ENCODE measurements around the gene MYH9. TPM values are rescaled to one million over a fixed set of nuclear protein-coding genes. Genes with fewer than 3 reads are reported as not detected.
A peak's percentile ranks its signal among the peaks of the same experiment; 100 is the strongest.

Gene MYH9
- total RNA-seq, 6 experiments from 2014 or later: 881 to 1,084 (median 937) TPM

- peaks cover 33% of the 10 kb centered on the region for H3K27me3 Mint-ChIP-seq (ENCODE audit: insufficient read depth)
- H3K4me3 Mint-ChIP-seq: peak overlapping the region; percentile 6; the same call in 1 of the 2 replicates
- peaks cover 77% of the 10 kb centered on the region for H3K4me1 Mint-ChIP-seq (ENCODE audit: low read depth)
- no peak for DNase-seq
- H3K9me3 Mint-ChIP-seq: 0 out of 2 replicates have a peak, but pooled peaks cover 5% of the 10 kb centered on the region
- H3K36me3 Mint-ChIP-seq (ENCODE audit: low read depth): peaks cover 44% of the 10 kb centered on the region
- H3K27ac Mint-ChIP-seq: peak overlapping the region; percentile 96
- no peak for TF ChIP-seq CTCF (IDR thresholded peaks at IDR 0.05)
Observed at GRCh38 chr22:36348760-36349159, 39.0 kb downstream of the MYH9 start.

GRCh38 chr22:36347094-36347493, 40.7 kb downstream of the MYH9 start:
- peak overlapping the region; percentile 68 for H3K27ac Mint-ChIP-seq

DNA sequence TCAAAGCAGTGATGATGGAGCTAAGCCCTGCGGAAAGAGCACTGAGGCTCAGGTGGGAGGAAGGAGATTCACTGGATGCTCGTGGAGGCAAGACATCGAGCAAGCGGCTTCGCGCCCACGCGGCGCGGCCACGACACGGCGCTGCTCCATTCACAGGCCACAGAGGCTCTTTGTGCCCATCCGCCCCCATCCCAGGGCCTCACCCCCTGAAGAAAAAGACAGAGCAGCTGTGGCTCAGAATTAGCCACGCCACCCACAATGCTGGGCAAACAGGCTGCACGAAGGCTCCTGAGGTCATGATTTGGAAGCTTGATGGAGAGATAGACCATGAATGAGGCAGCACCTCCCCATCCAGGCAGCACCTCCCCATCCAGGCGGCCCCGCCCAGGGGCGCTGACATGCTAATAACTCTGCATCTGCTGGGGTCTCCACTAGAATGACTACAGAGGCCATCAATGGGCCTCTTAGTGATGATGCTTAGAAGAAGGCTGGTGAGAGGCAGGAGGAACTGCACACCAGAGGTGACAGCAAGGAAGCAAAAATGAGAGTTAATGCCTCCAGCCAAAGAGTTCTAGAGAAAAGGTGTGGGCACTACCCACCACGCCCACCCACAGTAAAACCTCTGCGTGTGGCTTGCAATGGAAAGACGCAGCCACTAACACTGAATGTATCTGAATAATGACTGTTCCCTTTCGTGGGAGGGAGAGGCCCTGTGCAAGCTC, 43.5 kb downstream of the MYH9 start:
- H3K9me3 Mint-ChIP-seq: no peaks in the 10 kb centered on the region
- peaks cover 64% of the 10 kb centered on the region for H3K36me3 Mint-ChIP-seq (ENCODE audit: low read depth)
- no peak for TF ChIP-seq CTCF (IDR thresholded peaks at IDR 0.05)
- H3K4me1 Mint-ChIP-seq (ENCODE audit: low read depth): peaks cover 75% of the 10 kb centered on the region
- peaks cover 47% of the 10 kb centered on the region for H3K27me3 Mint-ChIP-seq (ENCODE audit: insufficient read depth)
- peak overlapping the region; percentile 79 for H3K27ac Mint-ChIP-seq
- DNase-seq: no peak
- H3K4me3 Mint-ChIP-seq: peak overlapping the region; percentile 13; the same call in 1 of the 2 replicates

More at GRCh38 chr22:36347094-36347493, 40.7 kb downstream of the MYH9 start:
- Mint-ChIP-seq H3K36me3 (ENCODE audit: low read depth) (peaks cover 50% of the 10 kb centered on the region), H3K4me3 (no peak overlapping the region), H3K4me1 (ENCODE audit: low read depth) (peaks cover 75% of the 10 kb centered on the region), H3K27me3 (ENCODE audit: insufficient read depth) (peaks cover 36% of the 10 kb centered on the region), H3K9me3 (0 out of 2 replicates have a peak, but pooled peaks cover 4% of the 10 kb centered on the region)
- DNase-seq: no peak
- no peak for TF ChIP-seq CTCF (IDR thresholded peaks at IDR 0.05)

- H3K27me3 Mint-ChIP-seq (ENCODE audit: insufficient read depth): peaks cover 44% of the 10 kb centered on the region
- peaks cover 75% of the 10 kb centered on the region for H3K4me1 Mint-ChIP-seq (ENCODE audit: low read depth)
- no peak for TF ChIP-seq CTCF (IDR thresholded peaks at IDR 0.05)
- H3K36me3 Mint-ChIP-seq (ENCODE audit: low read depth): peaks cover 64% of the 10 kb centered on the region
- DNase-seq: no peak
- peak overlapping the region; percentile 79 for H3K27ac Mint-ChIP-seq
- no peak overlapping the region; the same call in 1 of the 2 replicates for H3K4me3 Mint-ChIP-seq
- no peaks in the 10 kb centered on the region for H3K9me3 Mint-ChIP-seq
Observed at GRCh38 chr22:36343720-36344105, 44.1 kb downstream of the MYH9 start.

DNA sequence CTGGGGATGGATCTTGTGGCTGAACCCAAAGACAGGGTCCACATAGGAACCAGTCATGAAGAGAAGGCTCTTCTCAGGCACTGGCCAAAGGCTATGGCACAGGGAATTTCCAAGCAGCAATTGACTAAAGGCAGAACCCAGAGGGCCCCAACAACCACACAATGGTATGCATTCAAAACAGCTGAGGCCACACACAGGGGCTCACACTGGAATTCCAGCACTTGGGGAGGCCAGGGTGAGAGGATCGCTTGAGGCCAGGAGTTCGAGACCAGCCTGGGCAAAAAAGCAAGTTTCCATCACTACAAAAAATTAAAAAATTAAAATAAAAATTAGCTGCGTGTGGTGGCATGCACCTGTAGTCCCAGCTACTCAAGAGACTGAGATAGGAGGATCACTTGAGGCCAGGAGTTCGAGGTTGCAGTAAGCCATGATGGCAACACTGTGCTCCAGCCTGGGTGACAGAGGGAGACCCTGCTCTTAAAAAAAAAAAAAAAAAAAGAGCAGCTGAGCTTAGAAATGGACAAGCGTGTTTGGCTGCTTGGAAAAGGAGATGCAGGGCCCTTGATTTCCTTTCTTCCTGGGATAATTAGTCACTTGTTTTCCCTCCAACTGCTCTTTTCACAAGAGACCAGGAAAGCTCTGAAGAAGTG, 44.6 kb downstream of the MYH9 start:
- no peak for TF ChIP-seq CTCF (IDR thresholded peaks at IDR 0.05)
- Mint-ChIP-seq H3K36me3 (ENCODE audit: low read depth) (peaks cover 65% of the 10 kb centered on the region), H3K4me3 (peak overlapping the region; percentile 19; the same call in 1 of the 2 replicates), H3K27ac (peak overlapping the region; percentile 99), H3K9me3 (no peaks in the 10 kb centered on the region), H3K4me1 (ENCODE audit: low read depth) (peaks cover 79% of the 10 kb centered on the region), H3K27me3 (ENCODE audit: insufficient read depth) (peaks cover 45% of the 10 kb centered on the region)
- DNase-seq: no peak
